A673 (cell line): ENCODE data around the gene FANCD2OS. TPM values are rescaled to one million over a fixed set of nuclear protein-coding genes. Genes with fewer than 3 reads are reported as not detected.
"Not testable (repeated sequence)": the region's sequence is repeated elsewhere in the genome, so short reads cannot be mapped to it uniquely, and the experiment has no call there.

Experiments used
- BruUV-seq: library from RNA; stranded (reverse); fragments of 400-500 nt; replicated peaks from 2 replicates; lab custom pipeline; 2021; lab: Mats Ljungman, UMichigan
- CTCF ChIA-PET: fragments of 300-600 bp; sonication (Branson Sonifier 250); formaldehyde crosslinking; loops from one replicate; lab custom pipeline; 2022; ENCODE audit warnings: antibody characterized with exemption; lab: Charles Lee
- POLR2A ChIA-PET: fragments of 300-600 bp; sonication (Branson Sonifier 250); formaldehyde crosslinking; loops from one replicate; lab custom pipeline; 2022; ENCODE audit warnings: antibody characterized with exemption; ENCODE audit not compliant: low non-redundant PET; lab: Charles Lee
- DNase-seq: peaks from one replicate; pipeline ENCODE4 v3.0.0-alpha.2; 2015; ENCODE audit warnings: low spot score
- H3K27ac ChIP-seq: fragments of 200-600 bp; sonication (generic); 2 replicates; pipeline ENCODE4 v1.5.1; 2016; ENCODE audit warnings: mixed run types, low read depth, mild to moderate bottlenecking, mixed read lengths, antibody characterized with exemption, low read length; ENCODE audit not compliant: poor library complexity, severe bottlenecking
- H3K27me3 ChIP-seq: fragments of 200-600 bp; sonication (generic); replicated peaks from 2 replicates; pipeline ENCODE4 v1.6.1; 2017; ENCODE audit warnings: mixed run types, low read depth, mild to moderate bottlenecking, mixed read lengths, antibody characterized with exemption, low read length; ENCODE audit not compliant: insufficient read depth, poor library complexity
- H3K36me3 ChIP-seq: fragments of 200-600 bp; sonication (generic); 2 replicates; pipeline ENCODE4 v1.6.1; 2016; ENCODE audit warnings: mixed run types, mild to moderate bottlenecking, mixed read lengths, antibody characterized with exemption, low read length; ENCODE audit not compliant: insufficient read depth, poor library complexity, severe bottlenecking
- H3K4me1 ChIP-seq: fragments of 200-600 bp; sonication (generic); 2 replicates; pipeline ENCODE4 v1.6.1; 2017; ENCODE audit warnings: mixed run types, mild to moderate bottlenecking, mixed read lengths, antibody characterized with exemption, low read length; ENCODE audit not compliant: insufficient read depth, poor library complexity, severe bottlenecking
- H3K4me3 ChIP-seq: fragments of 200-600 bp; sonication (generic); 2 replicates; pipeline ENCODE4 v1.5.1; 2016; ENCODE audit warnings: low read depth, mixed run types, mild to moderate bottlenecking, mixed read lengths, low read length; ENCODE audit not compliant: poor library complexity, severe bottlenecking
- H3K9me3 ChIP-seq: fragments of 200-600 bp; sonication (generic); 2 replicates; pipeline ENCODE4 v1.6.1; 2016; ENCODE audit warnings: mixed run types, low read depth, mild to moderate bottlenecking, mixed read lengths, antibody characterized with exemption, low read length; ENCODE audit not compliant: poor library complexity, severe bottlenecking
- EZH2 ChIP-seq: fragments of 200-600 bp; sonication (generic); IDR thresholded peaks from 2 replicates; pipeline ENCODE4 v1.6.1; 2017; ENCODE audit warnings: borderline replicate concordance, low read depth, mild to moderate bottlenecking, mixed read lengths, antibody characterized with exemption, low read length; ENCODE audit not compliant: poor library complexity, severe bottlenecking
- intact Hi-C: fragments of 100-400 bp; cut with micrococcal nuclease; formaldehyde crosslinking; loops from one replicate; pipeline ENCODE4 v1.10.0; 2022; ENCODE audit not compliant: unreplicated experiment
- total RNA-seq: library from RNA; stranded (reverse); gene quantifications from 2 replicates; pipeline ENCODE4 v1.2.3, GENCODE V29; 2021
- TF ChIP-seq, protein P1 (sequence below): fragments of 300-800, 200-600 bp; sonication (generic); conservative IDR thresholded peaks from 2 replicates; pipeline ENCODE4 v1.5.1; 2017; ENCODE audit warnings: low read depth, mild to moderate bottlenecking, antibody characterized with exemption, low read length, moderate library complexity, mixed read lengths

FANCD2OS gene
- total RNA-seq, 1 experiment from 2014 or later, result not detected

DNA sequence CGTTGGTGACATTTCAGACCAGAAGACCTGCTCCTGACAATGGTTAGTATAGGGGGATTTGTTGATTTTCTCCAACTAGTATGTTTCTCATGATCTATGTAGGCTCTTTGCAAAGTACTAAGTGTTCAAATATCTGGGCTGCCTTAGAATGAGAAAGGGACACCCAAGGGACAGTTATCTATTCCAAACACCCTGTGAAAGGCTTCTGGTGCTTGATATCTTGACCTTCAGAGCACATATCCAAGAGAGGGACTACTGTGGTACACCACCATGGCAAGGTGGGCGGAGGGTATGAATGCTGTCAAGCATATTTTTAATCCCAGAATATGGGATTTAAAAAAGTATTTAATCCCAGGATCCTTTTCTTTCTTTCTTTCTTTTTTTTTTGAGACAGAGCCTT lies 1.1 kb downstream of the FANCD2OS start:
- POLR2A ChIA-PET, result no interaction called here
- Histone ChIP-seq H3K36me3 (no peaks in the 10 kb centered on the region), H3K27ac (no peak overlapping the region), H3K4me1 (no peaks in the 10 kb centered on the region), H3K4me3 (no peak overlapping the region), H3K27me3 (no peaks in the 10 kb centered on the region), H3K9me3 (no peaks in the 10 kb centered on the region)
- TF ChIP-seq, protein P1, sequence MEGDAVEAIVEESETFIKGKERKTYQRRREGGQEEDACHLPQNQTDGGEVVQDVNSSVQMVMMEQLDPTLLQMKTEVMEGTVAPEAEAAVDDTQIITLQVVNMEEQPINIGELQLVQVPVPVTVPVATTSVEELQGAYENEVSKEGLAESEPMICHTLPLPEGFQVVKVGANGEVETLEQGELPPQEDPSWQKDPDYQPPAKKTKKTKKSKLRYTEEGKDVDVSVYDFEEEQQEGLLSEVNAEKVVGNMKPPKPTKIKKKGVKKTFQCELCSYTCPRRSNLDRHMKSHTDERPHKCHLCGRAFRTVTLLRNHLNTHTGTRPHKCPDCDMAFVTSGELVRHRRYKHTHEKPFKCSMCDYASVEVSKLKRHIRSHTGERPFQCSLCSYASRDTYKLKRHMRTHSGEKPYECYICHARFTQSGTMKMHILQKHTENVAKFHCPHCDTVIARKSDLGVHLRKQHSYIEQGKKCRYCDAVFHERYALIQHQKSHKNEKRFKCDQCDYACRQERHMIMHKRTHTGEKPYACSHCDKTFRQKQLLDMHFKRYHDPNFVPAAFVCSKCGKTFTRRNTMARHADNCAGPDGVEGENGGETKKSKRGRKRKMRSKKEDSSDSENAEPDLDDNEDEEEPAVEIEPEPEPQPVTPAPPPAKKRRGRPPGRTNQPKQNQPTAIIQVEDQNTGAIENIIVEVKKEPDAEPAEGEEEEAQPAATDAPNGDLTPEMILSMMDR, result no peak
- TF ChIP-seq EZH2, result no peak
- intact Hi-C loops, result no loop called here
- BruUV-seq, result no TSS peak
- CTCF ChIA-PET, result no interaction called here
- no peak for DNase-seq

DNA sequence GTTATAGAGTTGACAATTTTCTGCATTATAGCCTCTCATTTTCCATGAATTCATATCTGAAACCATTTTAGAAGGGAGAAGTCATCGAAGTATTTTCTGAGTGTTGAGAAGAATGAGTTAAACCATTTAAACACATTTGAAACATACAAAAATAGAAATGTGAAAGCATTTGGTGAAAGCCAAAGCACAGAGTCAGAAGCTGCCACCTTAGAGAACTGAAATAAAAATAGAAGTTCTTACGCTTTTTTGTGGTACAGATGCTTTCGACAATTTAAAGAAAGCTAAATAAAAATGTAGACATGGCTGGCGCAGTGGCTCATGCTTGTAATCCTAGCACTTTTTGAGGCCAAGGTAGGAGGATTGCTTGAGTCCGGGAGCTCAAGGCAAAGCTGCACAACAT lies 9.0 kb downstream of the FANCD2OS start:
- CTCF ChIA-PET, result no interaction called here
- BruUV-seq, result no TSS peak

DNA sequence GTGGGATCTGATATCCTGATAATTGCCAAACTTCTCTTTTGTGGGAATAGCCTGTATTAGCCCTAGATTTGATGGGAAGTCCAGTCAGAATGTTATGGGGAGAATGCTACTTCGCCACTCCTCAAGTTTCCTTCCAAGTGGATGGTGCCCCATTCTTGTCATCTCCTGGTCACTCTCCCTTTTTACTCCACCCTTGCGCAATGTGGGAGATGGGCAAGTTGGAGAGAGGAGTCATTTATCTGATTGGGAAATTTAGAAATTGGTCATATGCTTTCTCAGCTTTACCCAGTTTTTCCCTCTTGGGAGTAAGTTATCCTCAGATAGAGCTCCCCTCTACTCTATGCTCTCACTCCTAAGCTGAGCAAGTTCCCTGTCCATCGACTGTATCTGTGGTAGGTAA lies 14.4 kb downstream of the FANCD2OS start:
- Histone ChIP-seq H3K9me3 (no peaks in the 10 kb centered on the region), H3K4me3 (no peak overlapping the region), H3K27ac (no peak overlapping the region), H3K4me1 (no peaks in the 10 kb centered on the region), H3K36me3 (peaks cover 39% of the 10 kb centered on the region), H3K27me3 (no peaks in the 10 kb centered on the region)
- TF ChIP-seq, protein P1, result no peak
- TF ChIP-seq EZH2, result no peak
- intact Hi-C loops, result no loop called here
- CTCF ChIA-PET, result no interaction called here
- no TSS peak for BruUV-seq
- DNase-seq, result no peak
- POLR2A ChIA-PET, result no interaction called here

More for the DNA sequence above, 9.0 kb downstream of the FANCD2OS start:
- no peaks in the 10 kb centered on the region for H3K27me3 ChIP-seq
- DNase-seq, result no peak
- no peaks in the 10 kb centered on the region for H3K9me3 ChIP-seq
- TF ChIP-seq, protein P1, result no peak
- no peak for TF ChIP-seq EZH2
- intact Hi-C loops, result no loop called here
- no peaks in the 10 kb centered on the region for H3K4me1 ChIP-seq
- peaks cover 23% of the 10 kb centered on the region for H3K36me3 ChIP-seq
- POLR2A ChIA-PET, result no interaction called here
- H3K27ac ChIP-seq, result no peak overlapping the region
- no peak overlapping the region for H3K4me3 ChIP-seq

DNA sequence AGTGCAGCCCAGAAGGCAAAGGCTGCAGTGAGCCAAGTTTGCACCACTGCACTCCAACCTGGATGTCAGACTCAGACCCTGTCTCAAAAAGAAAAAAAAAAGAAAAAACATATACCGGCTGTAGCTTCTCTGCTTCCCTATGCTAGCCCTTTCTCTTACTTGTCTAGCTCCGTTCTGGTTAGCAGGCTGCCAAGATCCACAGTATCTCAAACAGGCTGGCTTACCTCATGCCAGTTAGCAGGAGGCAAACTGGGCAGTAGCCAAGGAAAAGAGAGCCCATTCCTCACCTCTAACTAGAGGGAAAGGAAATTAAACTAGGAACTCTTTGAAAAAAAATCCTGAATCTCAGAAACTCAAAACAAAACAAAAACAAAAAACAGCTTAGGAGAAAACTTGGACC lies 16.7 kb downstream of the FANCD2OS start:
- intact Hi-C loops, CTCF ChIA-PET, DNase-seq, H3K27me3 ChIP-seq, H3K4me3 ChIP-seq, H3K9me3 ChIP-seq, H3K4me1 ChIP-seq, BruUV-seq, POLR2A ChIA-PET, H3K27ac ChIP-seq: not testable (repeated sequence)
- peaks cover 56% of the 10 kb centered on the region for H3K36me3 ChIP-seq

DNA sequence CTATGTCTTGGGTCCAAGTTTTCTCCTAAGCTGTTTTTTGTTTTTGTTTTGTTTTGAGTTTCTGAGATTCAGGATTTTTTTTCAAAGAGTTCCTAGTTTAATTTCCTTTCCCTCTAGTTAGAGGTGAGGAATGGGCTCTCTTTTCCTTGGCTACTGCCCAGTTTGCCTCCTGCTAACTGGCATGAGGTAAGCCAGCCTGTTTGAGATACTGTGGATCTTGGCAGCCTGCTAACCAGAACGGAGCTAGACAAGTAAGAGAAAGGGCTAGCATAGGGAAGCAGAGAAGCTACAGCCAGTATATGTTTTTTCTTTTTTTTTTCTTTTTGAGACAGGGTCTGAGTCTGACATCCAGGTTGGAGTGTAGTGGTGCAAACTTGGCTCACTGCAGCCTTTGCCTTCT lies 17.3 kb downstream of the FANCD2OS start:
- CTCF ChIA-PET, H3K9me3 ChIP-seq, intact Hi-C loops, H3K4me1 ChIP-seq, POLR2A ChIA-PET, H3K27ac ChIP-seq, H3K4me3 ChIP-seq, DNase-seq, H3K27me3 ChIP-seq, BruUV-seq: not testable (repeated sequence)
- H3K36me3 ChIP-seq, result peaks cover 59% of the 10 kb centered on the region
